DOHH2 (cell line): Measurements from ENCODE around the gene GIGYF1.

Experiments
- H3F3A ChIP-seq: fragments of 200-600 bp; sonication (generic), shearing (Covaris generic); 2 replicates; pipeline ENCODE4 v1.6.0; 2016; ENCODE audit warnings: antibody characterized with exemption, mild to moderate bottlenecking; ENCODE audit not compliant: control insufficient read depth, insufficient read depth
- H3K27ac ChIP-seq: fragments of 200-600 bp; sonication (generic); 2 replicates; pipeline ENCODE4 v1.5.1; 2014; ENCODE audit warnings: low read depth, mild to moderate bottlenecking, low read length, moderate library complexity
- H3K27me3 ChIP-seq: fragments of 200-600 bp; sonication (generic); 2 replicates; pipeline ENCODE4 v1.6.1; 2014; ENCODE audit warnings: mild to moderate bottlenecking, low read length, mixed read lengths; ENCODE audit not compliant: control insufficient read depth
- H3K36me3 ChIP-seq: fragments of 200-600 bp; sonication (generic); 2 replicates; pipeline ENCODE4 v1.6.1; 2014; ENCODE audit warnings: mild to moderate bottlenecking, low read length, moderate library complexity, mixed read lengths; ENCODE audit not compliant: control insufficient read depth
- H3K4me1 ChIP-seq: fragments of 200-600 bp; sonication (generic); 2 replicates; pipeline ENCODE4 v1.6.1; 2014; ENCODE audit warnings: mild to moderate bottlenecking, low read length, mixed read lengths; ENCODE audit not compliant: control insufficient read depth
- H3K4me2 ChIP-seq: fragments of 200-600 bp; sonication (generic); 2 replicates; pipeline ENCODE4 v1.6.0; 2014; ENCODE audit warnings: mild to moderate bottlenecking, low read length, moderate library complexity
- H3K4me3 ChIP-seq: fragments of 200-600 bp; sonication (generic); 2 replicates; pipeline ENCODE4 v1.5.1; 2014; ENCODE audit warnings: mild to moderate bottlenecking, low read length, mixed read lengths
- H3K79me2 ChIP-seq: fragments of 200-600 bp; sonication (generic); 2 replicates; pipeline ENCODE4 v1.6.1; 2014; ENCODE audit warnings: mild to moderate bottlenecking, low read length, mixed read lengths; ENCODE audit not compliant: control insufficient read depth
- H3K9me2 ChIP-seq: fragments of 200-600 bp; sonication (generic); replicated peaks from 2 replicates; pipeline ENCODE4 v1.6.1; 2014; ENCODE audit warnings: mild to moderate bottlenecking, low read length, mixed read lengths; ENCODE audit not compliant: control insufficient read depth
- H3K9me3 ChIP-seq: fragments of 200-600 bp; sonication (generic); 2 replicates; pipeline ENCODE4 v1.6.1; 2014; ENCODE audit warnings: antibody characterized with exemption, low read length, mixed read lengths; ENCODE audit not compliant: control insufficient read depth, insufficient read depth
- H4K20me1 ChIP-seq: fragments of 200-600 bp; sonication (generic); 2 replicates; pipeline ENCODE4 v1.6.0; 2014; ENCODE audit warnings: low read depth, mild to moderate bottlenecking, antibody characterized with exemption, low read length, moderate library complexity; ENCODE audit not compliant: control insufficient read depth, insufficient read depth
- CTCF ChIP-seq: fragments of 200-600 bp; sonication (generic); IDR thresholded peaks from one replicate; pipeline ENCODE4 v1.5.1; 2014; ENCODE audit warnings: antibody characterized with exemption, mild to moderate bottlenecking, low read depth, low read length; ENCODE audit not compliant: poor library complexity, severe bottlenecking
- EZH2phosphoT487 ChIP-seq: fragments of 200-600 bp; sonication (generic); IDR thresholded peaks from 2 replicates; pipeline ENCODE4 v1.6.1; 2017; ENCODE audit warnings: borderline replicate concordance, mild to moderate bottlenecking, antibody characterized with exemption, low read length, moderate library complexity, mixed read lengths

Gene GIGYF1

GRCh38 chr7:100677308-100678267, 16.5 kb downstream of the GIGYF1 start:
- peaks cover 9% of the 10 kb centered on the region; the same call in 1 of the 2 replicates for H4K20me1 ChIP-seq
- no peak overlapping the region for H3K27ac ChIP-seq
- no peak overlapping the region for H3K4me2 ChIP-seq

GRCh38 chr7:100676501-100677306, 17.3 kb downstream of the GIGYF1 start:
- H3K4me2 ChIP-seq: peak overlapping the region; percentile 67
- H3K4me1 ChIP-seq: peaks cover 14% of the 10 kb centered on the region
- peaks cover 44% of the 10 kb centered on the region for H3K79me2 ChIP-seq
- H3K36me3 ChIP-seq: peaks cover 59% of the 10 kb centered on the region
- peaks cover 19% of the 10 kb centered on the region for H3F3A ChIP-seq
- TF ChIP-seq EZH2phosphoT487 (no peak), CTCF (no peak)
- no peaks in the 10 kb centered on the region for H3K9me2 ChIP-seq
- peaks cover 4% of the 10 kb centered on the region; the same call in 1 of the 2 replicates for H3K27me3 ChIP-seq
- peaks cover 9% of the 10 kb centered on the region; the same call in 1 of the 2 replicates for H4K20me1 ChIP-seq
- peak overlapping the region; percentile 73 for H3K27ac ChIP-seq
- H3K4me3 ChIP-seq: peak overlapping the region; percentile 93
- no peaks in the 10 kb centered on the region for H3K9me3 ChIP-seq

More at GRCh38 chr7:100677308-100678267, 16.5 kb downstream of the GIGYF1 start:
- Histone ChIP-seq H3K9me2 (no peaks in the 10 kb centered on the region), H3K4me3 (no peak overlapping the region), H3K9me3 (no peaks in the 10 kb centered on the region), H3K36me3 (peaks cover 67% of the 10 kb centered on the region), H3K27me3 (no peaks in the 10 kb centered on the region), H3K4me1 (peaks cover 14% of the 10 kb centered on the region), H3F3A (peaks cover 19% of the 10 kb centered on the region), H3K79me2 (peaks cover 44% of the 10 kb centered on the region)
- TF ChIP-seq CTCF (no peak), EZH2phosphoT487 (no peak)

- TF ChIP-seq EZH2phosphoT487: no peak
- TF ChIP-seq CTCF: no peak
- Histone ChIP-seq H3F3A (peaks cover 10% of the 10 kb centered on the region), H3K9me3 (no peaks in the 10 kb centered on the region), H3K27ac (peak overlapping the region; percentile 73), H3K79me2 (peaks cover 44% of the 10 kb centered on the region), H3K9me2 (no peaks in the 10 kb centered on the region), H3K4me2 (peak overlapping the region; percentile 67), H3K36me3 (peaks cover 51% of the 10 kb centered on the region), H4K20me1 (peaks cover 9% of the 10 kb centered on the region; the same call in 1 of the 2 replicates), H3K4me3 (peak overlapping the region; percentile 93), H3K4me1 (peaks cover 14% of the 10 kb centered on the region), H3K27me3 (peaks cover 11% of the 10 kb centered on the region)
These were observed 18.3 kb downstream of the GIGYF1 start for GRCh38 chr7:100675581-100676350.
